SU-DHL-6 (cell line): ENCODE results near the gene FRY.

Source experiments
- CTCF ChIP-seq: fragments of 200-600 bp; sonication (generic); IDR thresholded peaks from one replicate; pipeline ENCODE4 v1.5.1; 2017; ENCODE audit warnings: antibody characterized with exemption, mild to moderate bottlenecking, low read length, moderate library complexity; ENCODE audit not compliant: insufficient read depth, poor library complexity, severe bottlenecking
- EZH2phosphoT487 ChIP-seq: fragments of 200-600 bp; sonication (generic), shearing (Covaris generic); conservative IDR thresholded peaks from 2 replicates; pipeline ENCODE4 v1.6.1; 2018; ENCODE audit warnings: mild to moderate bottlenecking, antibody characterized with exemption, low read length, moderate library complexity, mixed read lengths

GRCh38 chr13:32136061-32136460 lies 104.5 kb downstream of the FRY start:
- TF ChIP-seq CTCF (no peak), EZH2phosphoT487 (no peak)
